SK-N-DZ (cell line): ENCODE data around the gene GRHL3.

Source experiments
- DNase-seq: peaks from one replicate; pipeline ENCODE4 v3.0.0-alpha.2; 2015; ENCODE audit warnings: low spot score

GRHL3 gene

GRCh38 chr1:24392982-24393650 lies 74.0 kb downstream of the GRHL3 start:
- no peak for DNase-seq

DNA sequence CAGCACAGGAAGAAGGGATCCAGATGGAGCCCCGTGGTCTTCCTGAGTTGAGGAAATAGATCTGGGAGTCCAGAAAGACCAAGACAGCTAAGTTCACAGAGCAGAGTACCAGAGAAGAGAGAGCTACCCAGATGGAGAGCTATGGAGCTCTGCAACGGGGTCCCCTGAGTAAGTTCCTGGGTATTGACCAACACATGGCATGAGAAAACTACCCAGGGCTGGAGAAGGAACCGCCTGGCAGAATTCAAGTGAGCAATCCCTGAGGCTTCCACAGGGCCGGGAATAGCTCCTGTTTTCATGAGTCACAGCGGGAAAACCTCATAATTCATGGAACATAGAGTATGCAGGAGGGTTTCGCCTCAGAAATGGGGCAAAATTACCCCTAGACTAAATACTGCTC lies 74.7 kb downstream of the GRHL3 start:
- no peak for DNase-seq

DNA sequence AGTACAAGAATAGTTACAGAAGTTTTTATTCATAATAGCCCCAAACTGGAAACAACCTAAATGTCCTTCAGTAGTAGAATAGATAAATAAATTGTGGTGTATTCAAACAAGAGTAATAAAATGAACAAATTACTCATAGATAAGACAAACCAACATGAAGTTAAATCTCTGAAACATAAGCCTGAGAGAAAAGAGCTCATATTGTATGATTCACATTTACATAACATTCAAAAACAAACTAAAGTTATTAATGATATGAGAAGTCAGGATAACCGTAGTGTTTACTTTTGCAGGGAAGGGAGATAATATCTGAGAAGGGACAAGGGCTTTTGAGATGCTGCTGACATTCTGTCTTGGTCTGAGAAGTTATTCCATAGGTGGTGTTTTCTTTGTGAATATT lies 80.9 kb downstream of the GRHL3 start:
- DNase-seq, result no peak

- no peak for DNase-seq
Measured at GRCh38 chr1:24403806-24404205, 84.6 kb downstream of the GRHL3 start.
